ENCODE data around the gene PGBD4. TPM values are rescaled to one million over a fixed set of nuclear protein-coding genes. Genes with fewer than 3 reads are reported as not detected.

PGBD4 gene
- total RNA-seq (2021) (2.6 and 2.7 TPM in 2 replicates), Bru-seq, nascent RNA (percentile 64 among the genes with signal in this experiment), BruChase-seq, experiment 1, labeled RNA remaining after a 2-hour chase (percentile 72 among the genes with signal in this experiment), BruChase-seq, experiment 2, labeled RNA remaining after a 6-hour chase (percentile 59 among the genes with signal in this experiment)
- long read RNA-seq, full-length matches to known transcripts: 4 of 4 reads
- long read RNA-seq, partial matches to known transcripts: 0 of 4 reads
- long read RNA-seq, other reads (novel, unspliced or antisense): 0 of 4 reads

DNA sequence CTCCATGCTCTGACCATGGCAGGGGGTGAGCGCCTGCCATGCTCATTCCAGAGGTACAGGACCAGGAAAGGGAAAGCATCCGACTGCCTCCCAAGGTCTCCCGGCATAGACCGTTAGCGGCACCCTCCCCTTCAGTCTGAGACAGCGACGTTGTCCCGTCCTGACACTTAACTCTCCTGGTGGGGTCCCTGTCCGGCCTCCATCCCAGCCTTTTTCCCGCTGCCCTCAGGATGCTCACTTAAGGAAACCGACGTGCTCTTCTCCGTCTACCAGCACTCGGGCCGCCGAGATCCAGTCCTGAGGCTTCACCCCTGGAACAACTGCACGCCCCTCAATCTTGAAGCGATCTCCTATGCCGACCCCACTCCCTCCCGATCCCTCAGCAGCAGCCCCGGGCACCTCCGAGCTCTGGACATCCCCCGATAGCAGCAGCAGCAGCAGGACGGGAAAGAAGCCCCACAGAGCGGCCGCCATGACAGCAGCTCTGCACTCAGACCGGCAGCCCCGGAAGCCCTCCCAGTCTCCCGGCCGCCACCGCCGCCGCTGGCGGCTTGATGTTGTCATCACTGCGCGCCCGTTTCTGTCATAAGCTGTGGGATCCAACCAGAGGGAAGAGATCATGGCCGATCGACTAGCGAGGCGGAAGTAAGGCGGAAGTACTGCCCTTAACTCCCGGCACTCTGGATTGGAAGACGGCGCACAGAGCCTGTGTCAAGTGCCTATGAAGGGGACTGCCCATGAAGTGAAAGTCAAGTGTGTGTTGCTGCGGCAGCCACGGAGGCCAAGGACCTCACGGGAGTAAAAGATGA is at the start of gene PGBD4, which contains the start of gene EMC7:
TSS of gene PGBD4 (plus strand) at position 718 of the 809 bp plus-strand sequence. CDS start 449 bp downstream, outside the sequence.
TSS of gene EMC7 (minus strand) at position 497 of the 809 bp plus-strand sequence. CDS start at position 474, 23 bp downstream.
- peak; percentile 99 for DNase-seq (ENCODE audit: low spot score)
- peaks cover 7% of the 10 kb centered on the region for H3K4me1 ChIP-seq (ENCODE audit: insufficient read depth, low read length, poor library complexity, severe bottlenecking)
- TSS peak; percentile 70 for BruUV-seq (replicated peaks)
- H3K36me3 ChIP-seq (ENCODE audit: insufficient read depth, low read length, poor library complexity, severe bottlenecking): no peaks in the 10 kb centered on the region
- H3K27me3 ChIP-seq (replicated peaks; ENCODE audit: insufficient read depth, low read depth, low read length, poor library complexity): no peaks in the 10 kb centered on the region
- POLR2A ChIA-PET (ENCODE audit: low non-redundant PET): no interaction called here
- intact Hi-C loops (cut with micrococcal nuclease; ENCODE audit: unreplicated experiment): loop anchor here (2.0 to 10.0 kb wide), 2 partner anchors 123 to 263 kb away; partner anchors contain the start of genes EMC4 and LPCAT4
- no peaks in the 10 kb centered on the region for H3K9me3 ChIP-seq (ENCODE audit: low read depth, low read length, poor library complexity, severe bottlenecking)
- TF ChIP-seq EZH2 (IDR thresholded peaks at IDR 0.05; ENCODE audit: borderline replicate concordance, low read depth, low read length, poor library complexity, severe bottlenecking): no peak
- TF ChIP-seq, protein P1, sequence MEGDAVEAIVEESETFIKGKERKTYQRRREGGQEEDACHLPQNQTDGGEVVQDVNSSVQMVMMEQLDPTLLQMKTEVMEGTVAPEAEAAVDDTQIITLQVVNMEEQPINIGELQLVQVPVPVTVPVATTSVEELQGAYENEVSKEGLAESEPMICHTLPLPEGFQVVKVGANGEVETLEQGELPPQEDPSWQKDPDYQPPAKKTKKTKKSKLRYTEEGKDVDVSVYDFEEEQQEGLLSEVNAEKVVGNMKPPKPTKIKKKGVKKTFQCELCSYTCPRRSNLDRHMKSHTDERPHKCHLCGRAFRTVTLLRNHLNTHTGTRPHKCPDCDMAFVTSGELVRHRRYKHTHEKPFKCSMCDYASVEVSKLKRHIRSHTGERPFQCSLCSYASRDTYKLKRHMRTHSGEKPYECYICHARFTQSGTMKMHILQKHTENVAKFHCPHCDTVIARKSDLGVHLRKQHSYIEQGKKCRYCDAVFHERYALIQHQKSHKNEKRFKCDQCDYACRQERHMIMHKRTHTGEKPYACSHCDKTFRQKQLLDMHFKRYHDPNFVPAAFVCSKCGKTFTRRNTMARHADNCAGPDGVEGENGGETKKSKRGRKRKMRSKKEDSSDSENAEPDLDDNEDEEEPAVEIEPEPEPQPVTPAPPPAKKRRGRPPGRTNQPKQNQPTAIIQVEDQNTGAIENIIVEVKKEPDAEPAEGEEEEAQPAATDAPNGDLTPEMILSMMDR (conservative IDR thresholded peaks at IDR 0.05; ENCODE audit: low read depth, low read length): no peak
- peak within 1 kb of the TSS; percentile 83 for H3K27ac ChIP-seq (ENCODE audit: low read depth, low read length, poor library complexity, severe bottlenecking)
- peak within 1 kb of the TSS; percentile 79 for H3K4me3 ChIP-seq (ENCODE audit: low read depth, low read length, poor library complexity, severe bottlenecking)
- CTCF ChIA-PET: interaction anchor here (0.5 kb wide), 1 partner anchor 153 kb away, joined by 8 read pairs; no protein-coding TSS in a partner anchor

DNA sequence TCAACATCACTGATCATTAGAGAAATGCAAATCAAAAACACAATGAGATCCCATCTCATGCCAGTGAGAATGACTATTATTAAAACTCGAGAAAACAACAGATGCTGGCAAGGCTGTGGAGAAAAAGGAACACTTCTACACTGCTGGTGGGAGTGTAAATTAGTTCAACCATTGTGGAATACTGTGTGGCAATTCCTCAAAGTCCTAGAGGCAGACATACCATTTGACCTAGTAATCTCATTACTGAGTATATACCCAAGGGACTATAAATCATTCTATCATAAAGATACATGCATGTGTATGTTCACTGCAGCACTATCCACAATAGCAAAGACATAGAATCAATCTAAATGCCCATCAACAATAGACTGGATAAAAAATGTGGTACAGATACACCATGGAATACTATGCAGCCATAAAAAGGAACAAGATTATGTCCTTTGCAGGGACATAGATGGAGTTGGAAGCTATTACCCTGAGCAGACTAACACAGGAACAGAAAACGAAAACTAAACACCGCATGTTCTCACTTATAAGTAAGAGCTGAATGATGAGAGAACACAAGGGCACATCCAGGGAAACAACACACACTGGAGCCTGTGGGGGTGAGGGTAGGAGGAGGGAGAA is 47.7 kb upstream of the PGBD4 start:
- intact Hi-C loops (cut with micrococcal nuclease; ENCODE audit: unreplicated experiment): no loop called here
- POLR2A ChIA-PET (ENCODE audit: low non-redundant PET): interaction anchor here (0.6 kb wide), 1 partner anchor 31 kb away, joined by 14 read pairs; no protein-coding TSS in a partner anchor
- Histone ChIP-seq H3K9me3 (ENCODE audit: low read depth, low read length, poor library complexity, severe bottlenecking) (peaks cover 9% of the 10 kb centered on the region), H3K27me3 (replicated peaks; ENCODE audit: insufficient read depth, low read depth, low read length, poor library complexity) (no peaks in the 10 kb centered on the region), H3K27ac (ENCODE audit: low read depth, low read length, poor library complexity, severe bottlenecking) (no peak overlapping the region), H3K36me3 (ENCODE audit: insufficient read depth, low read length, poor library complexity, severe bottlenecking) (no peaks in the 10 kb centered on the region), H3K4me1 (ENCODE audit: insufficient read depth, low read length, poor library complexity, severe bottlenecking) (no peaks in the 10 kb centered on the region), H3K4me3 (ENCODE audit: low read depth, low read length, poor library complexity, severe bottlenecking) (no peak overlapping the region)
- DNase-seq (ENCODE audit: low spot score): no peak
- BruUV-seq (replicated peaks): no TSS peak
- CTCF ChIA-PET: no interaction called here
- TF ChIP-seq, protein P1 (conservative IDR thresholded peaks at IDR 0.05; ENCODE audit: low read depth, low read length): no peak
- TF ChIP-seq EZH2 (IDR thresholded peaks at IDR 0.05; ENCODE audit: borderline replicate concordance, low read depth, low read length, poor library complexity, severe bottlenecking): no peak

DNA sequence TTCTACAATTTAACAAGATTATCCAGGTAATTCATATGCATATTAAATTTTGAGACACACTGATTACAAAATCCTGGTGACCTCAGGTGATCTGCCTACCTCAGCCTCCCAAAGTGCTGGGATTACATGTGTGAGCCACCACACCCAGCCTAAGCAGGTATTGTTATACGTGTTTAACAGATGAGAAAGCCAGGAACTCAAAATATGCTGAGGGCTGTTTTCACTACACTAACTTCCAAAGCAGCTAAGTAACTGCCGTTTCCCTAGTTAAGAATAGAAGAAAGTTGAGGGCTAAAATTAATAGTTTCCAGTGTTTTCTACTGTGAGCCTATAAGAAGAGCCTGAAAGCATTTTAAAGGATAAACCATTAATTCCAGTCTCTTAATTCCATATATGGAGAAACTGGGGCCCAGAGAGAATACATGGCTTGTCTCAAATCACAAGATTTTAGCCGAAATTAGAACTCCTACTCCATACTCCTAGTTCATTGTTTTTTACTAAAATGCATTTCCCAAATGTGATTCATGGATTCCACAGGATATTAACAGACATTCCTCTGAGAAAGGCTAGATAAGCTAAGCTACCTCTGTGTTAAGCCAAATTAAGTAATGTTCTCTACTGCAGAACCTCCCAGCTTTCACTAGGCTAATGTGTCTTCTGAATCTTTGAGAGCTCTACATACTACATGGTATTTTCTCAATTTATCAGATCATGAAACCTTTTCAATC is 45.9 kb upstream of the PGBD4 start:
- no TSS peak for BruUV-seq (replicated peaks)
- CTCF ChIA-PET: no interaction called here
- no peak overlapping the region for H3K27ac ChIP-seq (ENCODE audit: low read depth, low read length, poor library complexity, severe bottlenecking)
- TF ChIP-seq EZH2 (IDR thresholded peaks at IDR 0.05; ENCODE audit: borderline replicate concordance, low read depth, low read length, poor library complexity, severe bottlenecking): no peak
- TF ChIP-seq, protein P1 (conservative IDR thresholded peaks at IDR 0.05; ENCODE audit: low read depth, low read length): no peak
- POLR2A ChIA-PET (ENCODE audit: low non-redundant PET): no interaction called here
- peaks cover 5% of the 10 kb centered on the region for H3K9me3 ChIP-seq (ENCODE audit: low read depth, low read length, poor library complexity, severe bottlenecking)
- intact Hi-C loops (cut with micrococcal nuclease; ENCODE audit: unreplicated experiment): no loop called here
- H3K4me3 ChIP-seq (ENCODE audit: low read depth, low read length, poor library complexity, severe bottlenecking): no peak overlapping the region
- no peaks in the 10 kb centered on the region for H3K36me3 ChIP-seq (ENCODE audit: insufficient read depth, low read length, poor library complexity, severe bottlenecking)
- H3K4me1 ChIP-seq (ENCODE audit: insufficient read depth, low read length, poor library complexity, severe bottlenecking): no peaks in the 10 kb centered on the region
- peak; percentile 6 for DNase-seq (ENCODE audit: low spot score)
- H3K27me3 ChIP-seq (replicated peaks; ENCODE audit: insufficient read depth, low read depth, low read length, poor library complexity): no peaks in the 10 kb centered on the region
